ENCODE measurements around the gene IFNG.
A peak's percentile ranks its signal among the peaks of the same experiment; 100 is the strongest.

The IFNG gene

DNA sequence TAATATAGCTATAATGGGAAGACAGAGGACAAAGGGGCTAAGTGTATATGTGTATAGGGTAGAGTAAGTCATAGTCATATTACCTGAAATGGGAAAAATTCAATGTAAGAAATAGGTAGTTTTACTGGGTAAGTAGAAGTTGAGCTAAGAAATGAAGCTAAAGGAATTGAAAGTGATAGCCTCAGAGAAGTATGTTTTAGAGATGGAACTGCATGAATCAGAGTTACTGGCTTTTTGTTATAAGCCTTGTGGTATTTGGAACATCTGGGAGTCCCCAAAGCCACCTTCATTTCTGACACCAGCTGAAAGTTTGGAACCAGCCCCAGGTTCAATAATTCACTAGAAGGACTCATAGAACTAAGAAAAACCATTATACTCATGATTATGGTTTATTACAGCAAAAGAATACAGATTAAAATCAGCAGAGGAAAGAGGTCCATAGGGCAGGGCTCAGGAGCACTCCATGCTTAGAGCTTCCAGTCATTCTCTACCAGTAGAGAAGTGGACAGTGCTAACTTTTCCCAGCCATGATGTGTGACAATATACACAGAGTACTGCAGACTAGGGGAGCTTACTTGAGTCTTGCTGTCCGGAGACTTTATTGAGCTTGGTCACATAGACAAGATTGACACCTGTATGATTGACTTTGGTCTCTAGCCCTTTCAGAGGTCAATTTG lies 9.8 kb upstream of the IFNG start:
- no peak for DNase-seq (ENCODE audit: low read depth in 2 of 2, low spot score in 1 of 2)

- no peak for DNase-seq (ENCODE audit: low read depth in 2 of 2, low spot score in 1 of 2)
Measured at GRCh38 chr12:68166317-68166831, 6.8 kb upstream of the IFNG start.

GRCh38 chr12:68163560-68164081 lies 4.1 kb upstream of the IFNG start:
- DNase-seq (ENCODE audit: low read depth in 2 of 2, low spot score in 1 of 2), result no peak

DNA sequence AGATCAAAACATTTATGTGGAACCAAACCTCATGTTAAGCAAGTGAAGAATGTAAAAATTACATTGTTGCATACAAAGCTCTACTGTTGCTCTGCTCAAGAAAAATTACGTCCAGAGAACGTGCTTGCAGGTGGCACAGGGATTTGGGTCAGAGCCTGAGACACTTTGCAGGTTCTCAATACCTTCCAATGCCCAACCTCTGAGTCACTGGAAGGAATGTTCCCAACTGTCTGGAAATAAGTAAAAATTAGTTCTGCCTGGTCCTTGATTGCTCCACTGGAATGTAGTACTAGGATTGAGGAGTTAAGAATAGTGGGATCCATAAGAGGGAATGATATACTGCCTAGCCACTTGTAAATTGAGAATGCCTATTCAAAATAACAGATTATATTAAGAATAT lies 2.8 kb upstream of the IFNG start:
- DNase-seq (ENCODE audit: low read depth in 2 of 2, low spot score in 1 of 2), result no peak

- DNase-seq (ENCODE audit: low read depth in 2 of 2, low spot score in 1 of 2), result no peak
Measured at GRCh38 chr12:68158432-68158831, 1.1 kb downstream of the IFNG start.

DNA sequence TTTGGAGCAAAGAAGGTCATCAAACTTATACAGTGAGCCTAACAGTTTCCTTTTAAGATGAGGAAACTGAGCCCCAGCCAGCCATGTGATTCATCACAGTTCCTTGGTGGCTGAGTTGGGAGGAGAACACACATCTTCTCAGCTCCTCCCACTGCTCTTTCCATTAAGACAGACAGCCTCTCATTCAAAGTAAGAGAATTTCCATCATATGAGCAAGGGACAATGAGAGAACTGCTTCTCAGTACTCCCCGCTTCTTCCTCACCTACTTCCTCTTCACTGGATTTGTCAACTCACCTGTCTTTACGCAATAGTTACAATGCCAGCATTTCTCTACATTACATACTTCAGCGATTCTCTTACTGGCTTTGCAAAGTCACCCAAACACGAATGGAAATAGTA lies 2.2 kb downstream of the IFNG start:
- DNase-seq (ENCODE audit: low read depth in 2 of 2, low spot score in 1 of 2), result no peak

DNA sequence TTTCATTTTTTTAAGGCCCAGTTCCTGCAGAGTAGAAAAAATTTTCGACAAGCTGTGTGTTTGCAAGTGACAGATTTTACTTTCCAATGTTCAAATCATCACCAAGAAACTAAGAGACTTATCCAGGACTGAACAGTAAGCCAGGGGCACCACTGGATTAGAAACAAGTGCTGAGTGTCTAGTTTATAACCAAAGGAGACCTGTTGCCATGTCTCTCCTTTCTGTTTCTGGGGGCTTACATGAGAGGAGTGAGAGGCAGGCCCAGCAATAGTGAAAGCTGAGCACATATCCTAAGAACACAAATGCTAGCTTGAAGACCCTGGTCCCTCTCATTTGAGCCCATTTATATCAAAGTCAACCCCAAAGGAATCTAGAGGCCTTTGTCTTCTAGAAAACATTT lies 2.9 kb downstream of the IFNG start:
- DNase-seq (ENCODE audit: low read depth in 2 of 2, low spot score in 1 of 2), result no peak

DNA sequence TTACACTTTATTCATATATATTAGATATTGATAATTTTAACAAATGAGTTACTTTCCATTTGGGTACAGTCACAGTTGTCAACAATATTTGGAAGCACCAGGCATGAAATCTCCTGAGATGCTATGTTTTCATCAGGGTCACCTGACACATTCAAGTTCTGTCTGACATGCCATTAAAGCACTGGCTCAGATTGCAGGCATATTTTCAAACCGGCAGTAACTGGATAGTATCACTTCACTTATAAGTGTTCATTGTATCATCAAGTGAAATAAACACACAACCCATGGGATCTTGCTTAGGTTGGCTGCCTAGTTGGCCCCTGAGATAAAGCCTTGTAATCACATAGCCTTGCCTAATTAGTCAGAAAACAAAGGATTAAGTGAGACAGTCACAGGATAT lies 4.8 kb downstream of the IFNG start:
- DNase-seq (ENCODE audit: low read depth in 2 of 2, low spot score in 1 of 2), result no peak

DNA sequence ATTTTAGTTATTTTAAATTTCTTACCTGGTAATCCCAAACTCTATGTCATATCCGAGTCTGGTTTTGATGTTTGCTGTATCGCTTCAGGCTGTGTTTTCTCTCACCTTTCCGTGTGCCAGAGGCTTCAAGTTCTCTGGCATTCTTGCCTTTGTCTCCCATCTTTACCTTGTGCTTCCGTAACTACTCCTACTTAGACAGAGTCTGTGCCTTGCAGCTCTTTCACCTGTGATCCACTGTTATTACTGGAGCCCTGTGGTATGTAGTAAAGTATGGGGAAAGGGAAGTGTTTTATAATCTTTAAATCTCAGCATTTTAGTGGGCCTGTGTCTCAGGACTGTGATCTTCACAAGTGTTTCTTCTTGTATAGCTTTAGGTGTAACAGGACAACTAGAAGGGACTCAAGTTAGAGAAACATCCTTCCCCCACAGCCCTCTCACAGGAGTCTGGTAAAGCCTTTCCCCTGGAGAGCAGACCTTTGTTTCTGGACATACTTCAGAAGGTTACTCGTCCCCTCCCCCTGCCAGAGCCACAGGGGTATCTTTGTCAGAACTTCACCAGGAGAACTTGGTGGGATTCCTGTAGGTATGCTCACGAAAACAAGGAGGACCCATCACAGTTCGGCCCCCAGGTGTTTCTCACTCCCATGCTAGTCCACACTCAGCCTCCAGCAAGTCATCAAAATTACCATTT lies 11.1 kb downstream of the IFNG start:
- DNase-seq (ENCODE audit: low read depth in 2 of 2, low spot score in 1 of 2), result no peak

DNA sequence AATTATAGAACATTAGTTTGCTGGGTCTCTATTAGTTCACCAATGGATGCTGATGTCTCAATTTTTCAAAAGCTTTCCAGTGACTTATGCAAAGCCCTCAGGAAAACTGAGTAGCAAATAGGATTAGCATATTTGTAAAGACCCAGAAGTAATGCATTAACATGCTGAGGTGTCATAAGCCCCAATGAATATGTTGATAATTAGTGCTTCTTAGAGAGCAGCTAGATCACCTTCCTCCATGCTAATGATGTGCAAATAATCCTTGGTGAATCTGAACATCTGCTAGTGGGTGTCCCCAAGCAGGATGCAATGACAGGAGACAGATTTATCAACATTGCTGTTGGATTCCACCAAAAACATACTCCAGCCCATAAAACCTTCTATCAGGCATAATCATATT lies 19.0 kb downstream of the IFNG start:
- DNase-seq (ENCODE audit: low read depth in 2 of 2, low spot score in 1 of 2), result no peak

- DNase-seq (ENCODE audit: low read depth in 2 of 2, low spot score in 1 of 2), result no peak
Measured at GRCh38 chr12:68139941-68140340, 19.6 kb downstream of the IFNG start.

DNA sequence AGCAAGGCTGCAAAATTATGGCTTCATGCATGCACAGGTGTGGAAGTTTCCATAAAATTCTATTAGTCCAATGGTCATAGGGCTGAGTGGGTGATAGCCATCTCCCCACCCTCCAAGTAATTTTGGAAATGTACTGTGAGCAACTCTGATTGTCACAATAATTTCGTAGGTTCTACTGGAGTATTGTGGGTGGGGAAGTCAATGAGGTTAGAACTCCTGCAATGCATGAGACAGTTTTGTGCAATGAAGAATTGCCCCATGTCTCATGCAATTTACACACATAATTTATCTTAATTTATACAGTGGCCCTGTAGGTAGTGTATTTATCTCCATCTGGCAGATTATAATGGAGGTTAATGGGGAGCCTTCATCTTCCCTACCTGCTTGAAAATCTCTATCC lies 20.5 kb downstream of the IFNG start:
- DNase-seq (ENCODE audit: low read depth in 2 of 2, low spot score in 1 of 2), result no peak

- no peak for DNase-seq (ENCODE audit: low read depth in 2 of 2, low spot score in 1 of 2)
Measured at GRCh38 chr12:68138480-68138879, 21.1 kb downstream of the IFNG start.

GRCh38 chr12:68137335-68137830 lies 22.2 kb downstream of the IFNG start:
- DNase-seq (ENCODE audit: low read depth in 2 of 2, low spot score in 1 of 2), result no peak

GRCh38 chr12:68135520-68135919 lies 24.0 kb downstream of the IFNG start:
- DNase-seq (ENCODE audit: low read depth in 2 of 2, low spot score in 1 of 2), result no peak

DNA sequence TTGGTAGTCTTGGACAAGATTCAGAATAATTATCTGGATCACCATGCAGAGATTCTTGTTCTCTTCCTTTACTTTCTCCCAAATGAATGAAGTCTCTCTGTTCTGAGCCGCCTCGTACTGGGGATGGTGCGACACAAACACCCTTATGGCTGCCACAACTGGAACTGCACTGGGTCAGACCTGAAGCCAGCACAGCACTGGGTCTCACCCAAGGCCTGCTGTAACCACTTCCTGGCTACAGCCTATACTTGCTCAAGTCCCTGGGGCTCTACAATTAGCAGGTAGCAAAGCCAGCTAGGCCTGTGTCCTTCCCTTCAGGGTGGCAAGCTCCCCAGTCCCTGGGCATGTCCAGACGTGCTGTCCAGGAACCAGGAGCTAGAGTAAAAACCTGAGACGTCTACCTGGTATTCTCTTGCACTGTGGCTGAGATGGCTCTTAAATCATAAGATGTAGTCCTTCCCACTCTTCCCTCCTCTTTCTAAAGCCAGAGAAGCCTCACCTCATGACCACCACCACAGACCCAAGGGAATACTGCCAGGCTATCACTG lies 27.6 kb downstream of the IFNG start:
- DNase-seq (ENCODE audit: low read depth in 2 of 2, low spot score in 1 of 2), result no peak

- DNase-seq (ENCODE audit: low read depth in 2 of 2, low spot score in 1 of 2), result no peak
Measured at GRCh38 chr12:68129979-68130378, 29.6 kb downstream of the IFNG start.

DNA sequence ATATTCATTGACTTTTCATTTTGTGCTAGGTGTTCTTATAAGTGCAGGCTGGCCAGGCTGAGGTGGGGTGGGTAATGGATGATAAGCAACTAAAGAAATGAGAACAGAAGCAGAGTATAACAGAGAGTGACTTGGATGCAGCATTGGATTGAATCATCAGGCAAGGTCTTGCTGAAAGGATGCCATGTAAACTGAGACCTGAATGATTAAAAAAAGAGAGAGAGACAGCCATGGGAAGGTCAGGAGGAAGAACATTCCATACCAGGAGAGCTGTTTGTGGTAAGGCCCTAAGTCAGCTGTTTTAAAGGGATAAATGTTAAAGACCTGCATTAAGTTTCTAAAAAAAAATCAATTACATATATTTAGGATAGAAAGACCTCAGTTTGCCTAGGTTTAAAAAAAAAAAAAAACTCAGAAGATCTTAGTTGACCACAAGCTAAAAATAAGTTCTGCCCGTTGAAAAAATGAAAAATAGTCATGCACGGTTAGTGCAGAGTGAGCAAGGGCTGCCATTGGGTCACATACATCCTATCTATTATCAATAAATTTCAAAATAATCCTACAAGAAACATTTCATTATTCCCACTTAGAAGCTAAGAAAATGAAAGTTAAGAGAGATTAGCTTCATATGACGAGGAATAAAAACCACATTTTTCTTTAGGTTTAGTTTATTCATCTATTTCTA lies 37.2 kb downstream of the IFNG start:
- DNase-seq (ENCODE audit: low read depth in 2 of 2, low spot score in 1 of 2), result no peak

DNA sequence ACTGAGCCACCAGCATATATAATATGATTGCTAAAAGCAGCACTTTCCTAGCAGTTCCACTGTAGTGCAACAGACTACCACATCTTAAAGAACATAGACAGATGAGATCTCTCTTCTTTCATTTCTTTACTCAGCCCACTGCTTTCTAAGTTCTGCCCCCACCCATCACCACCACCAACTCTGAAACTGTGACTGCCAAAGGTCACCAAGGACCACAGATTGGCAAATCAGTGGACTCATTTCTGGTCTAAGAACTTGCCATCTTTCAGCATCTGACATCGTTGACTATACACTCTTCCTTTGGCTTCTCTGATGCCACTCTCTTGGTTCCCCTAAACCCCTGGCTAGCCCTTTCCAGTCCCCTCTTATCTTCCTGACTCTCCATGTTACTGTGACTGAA lies 38.4 kb downstream of the IFNG start:
- DNase-seq (ENCODE audit: low read depth in 2 of 2, low spot score in 1 of 2), result no peak

GRCh38 chr12:68119724-68120211 lies 39.8 kb downstream of the IFNG start:
- DNase-seq (ENCODE audit: low read depth in 2 of 2, low spot score in 1 of 2), result peak in 1 of 2 donors; percentile 36

DNA sequence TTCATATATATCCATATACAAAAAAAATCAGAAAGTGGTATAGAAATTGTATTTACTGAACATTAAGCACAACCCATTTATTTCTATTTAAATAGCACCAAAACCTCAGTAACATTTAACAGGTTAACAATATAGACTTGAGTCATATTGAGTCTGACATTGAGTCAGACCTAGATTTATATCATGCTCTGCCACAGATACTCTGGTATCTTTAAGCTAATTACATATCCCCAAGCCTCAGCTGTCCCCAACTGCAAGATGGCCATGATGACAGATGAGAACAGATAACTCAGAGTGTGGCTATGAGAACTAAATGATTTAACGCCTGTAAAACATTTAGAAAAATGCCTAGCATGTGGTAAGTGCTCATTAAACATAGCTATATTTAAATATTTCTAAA lies 40.3 kb downstream of the IFNG start:
- no peak for DNase-seq (ENCODE audit: low read depth in 2 of 2, low spot score in 1 of 2)

Measured in stimulated activated CD8-positive, alpha-beta memory T cell treated with anti-CD3 and anti-CD28 coated beads, Interleukin-4, amount 100 ng/mL, for 4 hours (primary cell).